PC-9 (cell line): Measurements from ENCODE around the gene CREB1. TPM values are rescaled to one million over a fixed set of nuclear protein-coding genes. Genes with fewer than 3 reads are reported as not detected.

Experiments used
- BruUV-seq: library from RNA; stranded (reverse); fragments of 400-500 nt; replicated peaks from 2 replicates; lab custom pipeline; 2021; lab: Mats Ljungman, UMichigan
- CTCF ChIA-PET: fragments of 300-600 bp; sonication (Branson Sonifier 250); formaldehyde crosslinking; loops from one replicate; lab custom pipeline; 2022; ENCODE audit warnings: antibody characterized with exemption; lab: Charles Lee
- POLR2A ChIA-PET: fragments of 300-600 bp; sonication (Branson Sonifier 250); formaldehyde crosslinking; loops from one replicate; lab custom pipeline; 2022; ENCODE audit warnings: antibody characterized with exemption; ENCODE audit not compliant: unreplicated experiment; lab: Charles Lee
- DNase-seq, 2 experiments: peaks; one replicate each; pipeline versions ENCODE4 v3.0.0 to v3.0.0-alpha.2; 2015 to 2022; ENCODE audit warnings: mixed read lengths in 1 of 2
- H2AFZ ChIP-seq: fragments of 200-600 bp; sonication (generic); 2 replicates; pipeline ENCODE4 v1.8.1; 2017; ENCODE audit warnings: antibody characterized with exemption
- H3F3A ChIP-seq: fragments of 200-600 bp; sonication (generic); 2 replicates; pipeline ENCODE4 v1.8.1; 2017; ENCODE audit warnings: antibody characterized with exemption, mild to moderate bottlenecking, low read depth; ENCODE audit not compliant: insufficient read depth
- H3K27ac ChIP-seq: fragments of 200-600 bp; sonication (generic); 2 replicates; pipeline ENCODE4 v1.6.1; 2016; ENCODE audit warnings: mixed run types
- H3K27me3 ChIP-seq: fragments of 200-600 bp; sonication (generic); 2 replicates; pipeline ENCODE4 v1.6.1; 2016; ENCODE audit warnings: low read depth, mixed run types; ENCODE audit not compliant: insufficient read depth
- H3K36me3 ChIP-seq: fragments of 200-600 bp; sonication (generic); 2 replicates; pipeline ENCODE4 v1.6.1; 2016; ENCODE audit warnings: low read depth, mixed run types
- H3K4me1 ChIP-seq: fragments of 200-600 bp; sonication (generic); replicated peaks from 2 replicates; pipeline ENCODE4 v1.6.1; 2016; ENCODE audit warnings: mixed run types; ENCODE audit not compliant: insufficient read depth
- H3K4me2 ChIP-seq: fragments of 200-600 bp; sonication (generic); 2 replicates; pipeline ENCODE4 v1.6.1; 2017; ENCODE audit warnings: mixed run types
- H3K4me3 ChIP-seq: fragments of 200-600 bp; sonication (generic); 2 replicates; pipeline ENCODE4 v1.6.1; 2016; ENCODE audit warnings: mixed run types
- H3K79me2 ChIP-seq: fragments of 200-600 bp; sonication (generic); 2 replicates; pipeline ENCODE4 v1.6.1; 2017; ENCODE audit warnings: low read depth, mixed run types
- H3K9me2 ChIP-seq: fragments of 200-600 bp; sonication (generic); 2 replicates; pipeline ENCODE4 v1.8.1; 2017; ENCODE audit warnings: mild to moderate bottlenecking; ENCODE audit not compliant: insufficient read depth
- H3K9me3 ChIP-seq: fragments of 200-600 bp; sonication (generic); 2 replicates; pipeline ENCODE4 v1.8.1; 2016; ENCODE audit warnings: low read depth; ENCODE audit not compliant: insufficient read depth
- H4K20me1 ChIP-seq: fragments of 200-600 bp; sonication (generic); 2 replicates; pipeline ENCODE4 v1.8.1; 2017; ENCODE audit not compliant: insufficient read depth
- EZH2 ChIP-seq: fragments of 200-600 bp; sonication (generic); IDR thresholded peaks from 2 replicates; pipeline ENCODE4 v1.8.0; 2017; ENCODE audit warnings: antibody characterized with exemption, low read depth
- intact Hi-C: fragments of 100-400 bp; cut with micrococcal nuclease; formaldehyde crosslinking; loops from one replicate; pipeline ENCODE4 v1.10.0; 2022; ENCODE audit not compliant: unreplicated experiment
- total RNA-seq: library from RNA; stranded (reverse); gene quantifications from 2 replicates; pipeline ENCODE4 v1.2.3, GENCODE V29; 2021
- TF ChIP-seq, protein P1 (sequence below): fragments of 200-600 bp; sonication (generic); conservative IDR thresholded peaks from 2 replicates; pipeline ENCODE4 v1.6.1; 2017; ENCODE audit warnings: mixed run types, antibody characterized with exemption, mild to moderate bottlenecking, moderate library complexity

The CREB1 gene
- total RNA-seq, 1 experiment from 2014 or later: 42.2 TPM

GRCh38 chr2:207594731-207595130, 65.0 kb downstream of the CREB1 start:
- no peak for TF ChIP-seq EZH2
- TF ChIP-seq, protein P1, sequence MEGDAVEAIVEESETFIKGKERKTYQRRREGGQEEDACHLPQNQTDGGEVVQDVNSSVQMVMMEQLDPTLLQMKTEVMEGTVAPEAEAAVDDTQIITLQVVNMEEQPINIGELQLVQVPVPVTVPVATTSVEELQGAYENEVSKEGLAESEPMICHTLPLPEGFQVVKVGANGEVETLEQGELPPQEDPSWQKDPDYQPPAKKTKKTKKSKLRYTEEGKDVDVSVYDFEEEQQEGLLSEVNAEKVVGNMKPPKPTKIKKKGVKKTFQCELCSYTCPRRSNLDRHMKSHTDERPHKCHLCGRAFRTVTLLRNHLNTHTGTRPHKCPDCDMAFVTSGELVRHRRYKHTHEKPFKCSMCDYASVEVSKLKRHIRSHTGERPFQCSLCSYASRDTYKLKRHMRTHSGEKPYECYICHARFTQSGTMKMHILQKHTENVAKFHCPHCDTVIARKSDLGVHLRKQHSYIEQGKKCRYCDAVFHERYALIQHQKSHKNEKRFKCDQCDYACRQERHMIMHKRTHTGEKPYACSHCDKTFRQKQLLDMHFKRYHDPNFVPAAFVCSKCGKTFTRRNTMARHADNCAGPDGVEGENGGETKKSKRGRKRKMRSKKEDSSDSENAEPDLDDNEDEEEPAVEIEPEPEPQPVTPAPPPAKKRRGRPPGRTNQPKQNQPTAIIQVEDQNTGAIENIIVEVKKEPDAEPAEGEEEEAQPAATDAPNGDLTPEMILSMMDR: no peak
- H4K20me1 ChIP-seq: no peaks in the 10 kb centered on the region; the same call in 1 of the 2 replicates
- H3K4me1 ChIP-seq: no peaks in the 10 kb centered on the region
- H3K79me2 ChIP-seq: no peaks in the 10 kb centered on the region
- no peak overlapping the region for H2AFZ ChIP-seq
- H3K9me3 ChIP-seq: peaks cover 6% of the 10 kb centered on the region; the same call in 1 of the 2 replicates
- no peak for DNase-seq
- ChIA-PET CTCF (no interaction called here), POLR2A (interaction anchor here (0.5 kb wide), 1 partner anchor 67 kb away, joined by 4 read pairs; no protein-coding TSS in a partner anchor)
- H3K27ac ChIP-seq: no peak overlapping the region
- no peak overlapping the region for H3K4me2 ChIP-seq
- peaks cover 14% of the 10 kb centered on the region; the same call in 1 of the 2 replicates for H3F3A ChIP-seq
- H3K36me3 ChIP-seq: peaks cover 25% of the 10 kb centered on the region
- intact Hi-C loops: no loop called here
- no peaks in the 10 kb centered on the region for H3K9me2 ChIP-seq
- no peaks in the 10 kb centered on the region for H3K27me3 ChIP-seq
- H3K4me3 ChIP-seq: no peak overlapping the region
- BruUV-seq: no TSS peak

DNA sequence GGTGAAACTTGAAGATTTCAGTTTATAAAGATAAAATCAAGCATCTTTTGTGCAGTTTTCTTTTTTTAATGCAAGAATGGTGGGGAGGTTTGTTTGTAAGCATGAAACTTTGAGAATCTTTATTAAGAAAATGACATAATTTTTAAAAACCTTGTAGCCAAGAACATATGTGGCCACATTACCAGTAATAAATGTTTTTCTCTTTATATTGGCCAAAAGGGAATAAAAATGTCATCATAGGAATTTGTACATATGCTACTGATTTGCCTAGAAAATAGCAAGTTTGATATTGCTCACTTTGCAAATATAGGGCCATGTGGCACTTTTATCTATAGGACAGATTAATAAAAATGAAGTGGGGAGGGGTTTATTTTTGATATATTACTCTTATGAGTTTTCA, 69.9 kb downstream of the CREB1 start:
- H3K79me2 ChIP-seq: no peaks in the 10 kb centered on the region
- intact Hi-C loops: no loop called here
- no peak overlapping the region for H3K4me3 ChIP-seq
- H4K20me1 ChIP-seq: no peaks in the 10 kb centered on the region; the same call in 1 of the 2 replicates
- H3K9me2 ChIP-seq: no peaks in the 10 kb centered on the region
- TF ChIP-seq, protein P1: no peak
- no peak for TF ChIP-seq EZH2
- no peaks in the 10 kb centered on the region for H3K9me3 ChIP-seq
- DNase-seq: no peak
- H2AFZ ChIP-seq: no peak overlapping the region
- no peaks in the 10 kb centered on the region for H3K4me1 ChIP-seq
- no peaks in the 10 kb centered on the region for H3K27me3 ChIP-seq
- H3K27ac ChIP-seq: no peak overlapping the region
- H3F3A ChIP-seq: peaks cover 14% of the 10 kb centered on the region; the same call in 1 of the 2 replicates
- ChIA-PET CTCF (no interaction called here), POLR2A (no interaction called here)
- H3K4me2 ChIP-seq: no peak overlapping the region
- BruUV-seq: no TSS peak
- 0 out of 2 replicates have a peak, but pooled peaks cover 11% of the 10 kb centered on the region for H3K36me3 ChIP-seq

DNA sequence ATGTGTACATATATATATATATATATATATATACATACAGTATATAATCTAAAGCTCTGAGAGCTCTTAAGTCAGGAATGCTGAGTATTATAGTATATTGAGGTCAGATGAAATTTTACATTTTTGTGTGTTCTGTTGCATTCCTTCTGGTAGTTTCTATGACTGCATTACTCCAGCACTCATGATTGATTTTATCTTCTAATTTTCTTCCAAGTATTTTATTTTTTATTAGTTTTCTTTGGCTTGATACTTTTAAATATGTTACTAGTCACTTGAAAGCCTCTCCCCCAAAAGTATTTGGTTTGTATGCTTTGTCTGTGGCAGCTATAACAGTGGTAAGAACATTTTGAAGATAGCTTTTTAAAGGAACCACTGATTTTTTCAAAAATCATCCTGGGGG, 70.5 kb downstream of the CREB1 start:
- peaks cover 14% of the 10 kb centered on the region; the same call in 1 of the 2 replicates for H3F3A ChIP-seq
- H3K36me3 ChIP-seq: 0 out of 2 replicates have a peak, but pooled peaks cover 11% of the 10 kb centered on the region
- POLR2A ChIA-PET: no interaction called here
- no peaks in the 10 kb centered on the region for H3K27me3 ChIP-seq
- DNase-seq: no peak
- H3K79me2 ChIP-seq: no peaks in the 10 kb centered on the region
- TF ChIP-seq, protein P1: no peak
- no peak for TF ChIP-seq EZH2
- no TSS peak for BruUV-seq
- H2AFZ ChIP-seq: no peak overlapping the region
- no peak overlapping the region for H3K4me3 ChIP-seq
- no peak overlapping the region for H3K4me2 ChIP-seq
- no peaks in the 10 kb centered on the region for H3K9me3 ChIP-seq
- H3K4me1 ChIP-seq: no peaks in the 10 kb centered on the region
- CTCF ChIA-PET: no interaction called here
- H3K9me2 ChIP-seq: no peaks in the 10 kb centered on the region
- no peak overlapping the region for H3K27ac ChIP-seq
- H4K20me1 ChIP-seq: no peaks in the 10 kb centered on the region; the same call in 1 of the 2 replicates
- intact Hi-C loops: no loop called here
